Loucy (cell line): ENCODE measurements around the gene VWC2L.

Source experiments
- H2AFZ ChIP-seq: fragments of 200-600 bp; sonication (generic); 2 replicates; pipeline ENCODE4 v1.6.0; 2016; ENCODE audit warnings: antibody characterized with exemption, mild to moderate bottlenecking, low read length, moderate library complexity
- H3F3A ChIP-seq: fragments of 200-600 bp; 2 replicates; pipeline ENCODE4 v1.6.0; 2016; ENCODE audit warnings: antibody characterized with exemption, low read depth, mild to moderate bottlenecking
- H3K27me3 ChIP-seq: fragments of 200-600 bp; sonication (generic); 2 replicates; pipeline ENCODE4 v1.6.1; 2014; ENCODE audit warnings: low read length, mild to moderate bottlenecking; ENCODE audit not compliant: insufficient read depth, poor library complexity, severe bottlenecking
- H3K36me3 ChIP-seq: fragments of 200-600 bp; sonication (generic); 2 replicates; pipeline ENCODE4 v1.6.1; 2016; ENCODE audit warnings: low read length; ENCODE audit not compliant: insufficient read depth
- H3K4me1 ChIP-seq: fragments of 200-600 bp; sonication (generic); 2 replicates; pipeline ENCODE4 v1.5.1; 2014; ENCODE audit warnings: low read length, mild to moderate bottlenecking; ENCODE audit not compliant: insufficient read depth, poor library complexity, severe bottlenecking
- H3K4me2 ChIP-seq: fragments of 200-600 bp; sonication (generic); 2 replicates; pipeline ENCODE4 v1.6.0; 2014; ENCODE audit warnings: antibody characterized with exemption, low read length, low read depth, mild to moderate bottlenecking; ENCODE audit not compliant: poor library complexity, severe bottlenecking
- H3K4me3 ChIP-seq: fragments of 200-600 bp; sonication (generic); 2 replicates; pipeline ENCODE4 v1.5.1; 2014; ENCODE audit warnings: low read length, mild to moderate bottlenecking, mixed read lengths; ENCODE audit not compliant: poor library complexity, severe bottlenecking
- H3K79me2 ChIP-seq: fragments of 200-600 bp; sonication (generic); 2 replicates; pipeline ENCODE4 v1.6.1; 2014; ENCODE audit warnings: low read length; ENCODE audit not compliant: insufficient read depth
- H3K9ac ChIP-seq: fragments of 200-600 bp; sonication (generic); 2 replicates; pipeline ENCODE4 v1.6.0; 2014; ENCODE audit warnings: mild to moderate bottlenecking, low read depth, low read length, moderate library complexity; ENCODE audit not compliant: poor library complexity, severe bottlenecking
- H3K9me2 ChIP-seq: fragments of 200-600 bp; sonication (generic); replicated peaks from 2 replicates; pipeline ENCODE4 v1.6.1; 2016; ENCODE audit warnings: low read depth, low read length, mixed read lengths
- H3K9me3 ChIP-seq: fragments of 200-600 bp; sonication (generic); 2 replicates; pipeline ENCODE4 v1.6.1; 2014; ENCODE audit warnings: mild to moderate bottlenecking, antibody characterized with exemption, low read length, low read depth; ENCODE audit not compliant: insufficient read depth
- H4K20me1 ChIP-seq: fragments of 200-600 bp; sonication (generic); 2 replicates; pipeline ENCODE4 v1.6.0; 2014; ENCODE audit warnings: antibody characterized with exemption, low read length, mild to moderate bottlenecking; ENCODE audit not compliant: insufficient read depth, poor library complexity, severe bottlenecking
- CTCF ChIP-seq: fragments of 200-600 bp; sonication (generic); conservative IDR thresholded peaks from 2 replicates; pipeline ENCODE4 v1.5.1; 2014; ENCODE audit warnings: mild to moderate bottlenecking, antibody characterized with exemption, low read length
- EZH2phosphoT487 ChIP-seq: fragments of 200-600 bp; IDR thresholded peaks from 2 replicates; pipeline ENCODE4 v1.6.1; 2018; ENCODE audit warnings: antibody characterized with exemption, mild to moderate bottlenecking, moderate library complexity, borderline replicate concordance

The VWC2L gene

GRCh38 chr2:214382229-214382628 lies 28.6 kb upstream of the VWC2L start:
- Histone ChIP-seq H3K4me3 (no peak overlapping the region), H3K9ac (no peak overlapping the region), H4K20me1 (no peaks in the 10 kb centered on the region), H3K4me1 (no peaks in the 10 kb centered on the region), H2AFZ (no peak overlapping the region), H3K79me2 (no peaks in the 10 kb centered on the region), H3K9me3 (no peaks in the 10 kb centered on the region), H3K27me3 (no peaks in the 10 kb centered on the region), H3K36me3 (no peaks in the 10 kb centered on the region), H3K4me2 (no peak overlapping the region), H3F3A (no peaks in the 10 kb centered on the region), H3K9me2 (no peaks in the 10 kb centered on the region)
- TF ChIP-seq EZH2phosphoT487, result no peak
- no peak for TF ChIP-seq CTCF

DNA sequence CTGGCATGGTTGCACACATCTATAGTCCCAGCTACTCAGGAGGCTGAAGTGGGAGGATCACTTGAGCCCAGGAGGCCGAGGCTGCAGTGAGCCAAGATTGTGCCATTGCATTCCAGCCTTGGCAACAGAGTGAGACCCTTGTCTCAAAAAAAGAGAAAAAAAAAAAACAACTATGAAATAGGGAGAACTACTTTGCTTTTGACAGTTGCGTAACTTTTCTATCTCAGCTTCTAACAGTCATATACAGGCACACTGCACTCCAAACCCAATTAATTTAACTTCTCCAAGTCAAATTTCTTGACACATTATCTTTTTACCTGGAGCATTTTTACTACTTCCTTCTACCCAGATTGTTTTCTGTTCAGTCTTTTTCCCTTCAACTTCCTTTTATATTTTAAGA lies 24.1 kb upstream of the VWC2L start:
- Histone ChIP-seq H3K9me2 (no peaks in the 10 kb centered on the region), H3K4me3 (no peak overlapping the region)
- TF ChIP-seq EZH2phosphoT487 (no peak), CTCF (no peak)

DNA sequence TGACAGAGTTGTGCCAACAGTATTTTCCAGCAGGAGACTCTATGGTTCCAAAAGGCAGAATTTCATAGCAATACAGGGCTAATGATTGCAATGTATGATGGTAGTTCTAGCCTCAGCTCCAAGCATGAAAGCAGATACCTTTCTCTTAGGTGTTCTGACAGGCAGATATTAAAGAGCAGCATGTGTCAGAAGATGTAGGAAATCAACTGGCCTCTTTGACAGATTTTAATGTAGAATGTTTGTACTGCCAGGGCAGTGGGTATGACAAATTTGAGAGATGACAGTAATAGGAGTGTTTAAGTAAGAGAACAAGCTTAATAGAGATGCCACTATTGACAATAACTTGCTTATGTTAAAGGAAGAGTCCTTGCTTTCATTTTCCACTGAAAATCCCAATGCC lies 21.5 kb upstream of the VWC2L start:
- no peak for TF ChIP-seq EZH2phosphoT487
- TF ChIP-seq CTCF, result no peak

More for the DNA sequence above, 24.1 kb upstream of the VWC2L start:
- no peaks in the 10 kb centered on the region for H3K27me3 ChIP-seq
- no peaks in the 10 kb centered on the region for H3K4me1 ChIP-seq
- H3K79me2 ChIP-seq, result no peaks in the 10 kb centered on the region
- no peak overlapping the region for H3K9ac ChIP-seq
- no peaks in the 10 kb centered on the region for H4K20me1 ChIP-seq
- no peaks in the 10 kb centered on the region for H3K9me3 ChIP-seq
- no peak overlapping the region for H2AFZ ChIP-seq
- H3K4me2 ChIP-seq, result no peak overlapping the region
- no peaks in the 10 kb centered on the region for H3K36me3 ChIP-seq
- no peaks in the 10 kb centered on the region for H3F3A ChIP-seq

More for the DNA sequence above, 21.5 kb upstream of the VWC2L start:
- Histone ChIP-seq H3F3A (no peaks in the 10 kb centered on the region), H3K9me3 (no peaks in the 10 kb centered on the region), H3K79me2 (no peaks in the 10 kb centered on the region), H3K27me3 (no peaks in the 10 kb centered on the region), H3K4me2 (no peak overlapping the region), H2AFZ (no peak overlapping the region), H4K20me1 (no peaks in the 10 kb centered on the region), H3K4me1 (no peaks in the 10 kb centered on the region), H3K9me2 (no peaks in the 10 kb centered on the region; the same call in 1 of the 2 replicates), H3K36me3 (no peaks in the 10 kb centered on the region), H3K4me3 (no peak overlapping the region), H3K9ac (no peak overlapping the region)
